ENCODE results near the gene RASGRP1. TPM values are rescaled to one million over a fixed set of nuclear protein-coding genes. Genes with fewer than 3 reads are reported as not detected.

RASGRP1 gene
- total and polyA plus RNA-seq, 5 experiments from 2014 or later = 52.3 to 90.5 (median 83.7) TPM

DNA sequence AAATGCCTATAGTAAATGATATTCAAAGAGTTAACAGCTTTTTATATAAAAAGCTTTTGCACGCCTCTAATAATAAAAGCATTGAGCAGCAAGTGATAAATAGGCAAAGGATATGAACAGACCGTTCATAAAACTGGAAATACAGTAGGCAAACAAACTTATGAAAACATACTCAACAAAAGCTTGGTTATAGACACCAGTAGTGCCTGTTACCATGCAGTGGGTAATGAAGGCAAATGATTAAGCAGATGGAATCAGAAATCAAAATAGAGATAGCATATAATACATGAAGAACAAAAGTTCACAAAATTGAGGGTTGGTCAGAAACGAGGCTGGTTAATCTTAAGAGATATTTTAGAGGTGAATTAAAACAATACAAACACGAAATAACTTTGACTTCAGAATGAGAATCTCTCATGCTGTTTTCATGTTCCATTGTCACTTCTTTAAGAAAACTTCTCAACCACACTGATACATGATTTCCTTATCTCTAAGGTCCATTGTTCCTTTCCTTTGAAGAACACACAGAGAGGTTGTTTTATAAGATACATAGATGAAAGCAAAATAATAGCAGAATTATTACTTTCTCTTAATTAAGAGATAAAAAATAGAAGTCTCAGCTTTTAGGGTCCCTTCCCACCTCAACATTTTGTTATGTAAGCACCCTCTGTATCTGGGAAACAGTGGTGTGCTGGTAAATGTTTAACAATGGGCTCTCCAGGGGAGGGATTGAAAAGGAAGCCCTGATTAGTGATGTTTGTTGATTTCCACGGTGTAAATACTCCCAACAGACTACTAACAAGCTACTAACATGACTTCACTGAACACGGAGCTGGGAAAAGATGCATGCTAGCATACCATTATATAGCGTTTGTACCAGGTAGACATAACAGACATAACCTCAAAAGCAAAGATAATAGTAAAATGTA is 12.6 kb downstream of the RASGRP1 start:
- Mint-ChIP-seq H3K27me3 (no peaks in the 10 kb centered on the region), H3K4me3 (peak overlapping the region in 9 of 10 donors; percentile 50 to 95 (median 68)), H3K9me3 (no peaks in the 10 kb centered on the region), H3K27ac (peak overlapping the region; percentile 48 to 98 (median 87)), H3K4me1 (peaks cover 56 to 93% (median 91%) of the 10 kb centered on the region in 4 donors), H3K36me3 (peaks cover 0 to 82% (median 15%) of the 10 kb centered on the region in 3 donors)
- ATAC-seq = no peak
- POLR2A ChIA-PET = interaction anchor here (1.1 to 2.6 kb wide), 7 partner anchors 8 to 139 kb away, joined by 3 to 12 read pairs (median 4); partner anchors contain the start of gene RASGRP1
- no peak for DNase-seq

DNA sequence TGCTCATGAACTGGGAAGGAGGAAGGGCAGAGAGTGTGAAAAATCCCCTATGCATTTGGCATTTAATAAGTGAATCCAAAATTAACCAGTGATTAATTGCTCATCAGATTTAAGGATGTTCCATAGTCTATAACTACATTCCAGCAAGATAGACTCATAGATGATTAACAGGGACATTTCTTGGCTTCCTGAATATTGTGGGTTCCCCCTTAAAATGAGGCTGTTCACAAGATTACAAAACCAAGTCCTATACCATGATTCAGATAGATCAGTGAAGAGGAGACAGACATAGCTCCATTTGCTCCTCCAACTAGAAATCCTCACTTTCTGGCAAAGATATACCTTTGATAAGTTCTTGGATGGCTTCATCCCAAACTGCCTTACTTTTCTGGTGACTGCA is 15.4 kb downstream of the RASGRP1 start:
- no peaks in the 10 kb centered on the region for H3K27me3 Mint-ChIP-seq
- H3K36me3 Mint-ChIP-seq = peaks cover 0 to 79% (median 20%) of the 10 kb centered on the region in 3 donors
- POLR2A ChIA-PET = interaction anchor here (1.2 to 1.7 kb wide), 2 partner anchors 14 to 15 kb away, joined by 3 to 4 read pairs; no protein-coding TSS in a partner anchor
- H3K27ac Mint-ChIP-seq = peak overlapping the region in 9 of 10 donors; percentile 60 to 87 (median 81)
- H3K4me1 Mint-ChIP-seq = peaks cover 53 to 93% (median 88%) of the 10 kb centered on the region in 4 donors
- no peak for ATAC-seq
- no peaks in the 10 kb centered on the region for H3K9me3 Mint-ChIP-seq
- H3K4me3 Mint-ChIP-seq = peak overlapping the region in 3 of 10 donors; percentile 4 to 66 (median 44)
- no peak for DNase-seq

DNA sequence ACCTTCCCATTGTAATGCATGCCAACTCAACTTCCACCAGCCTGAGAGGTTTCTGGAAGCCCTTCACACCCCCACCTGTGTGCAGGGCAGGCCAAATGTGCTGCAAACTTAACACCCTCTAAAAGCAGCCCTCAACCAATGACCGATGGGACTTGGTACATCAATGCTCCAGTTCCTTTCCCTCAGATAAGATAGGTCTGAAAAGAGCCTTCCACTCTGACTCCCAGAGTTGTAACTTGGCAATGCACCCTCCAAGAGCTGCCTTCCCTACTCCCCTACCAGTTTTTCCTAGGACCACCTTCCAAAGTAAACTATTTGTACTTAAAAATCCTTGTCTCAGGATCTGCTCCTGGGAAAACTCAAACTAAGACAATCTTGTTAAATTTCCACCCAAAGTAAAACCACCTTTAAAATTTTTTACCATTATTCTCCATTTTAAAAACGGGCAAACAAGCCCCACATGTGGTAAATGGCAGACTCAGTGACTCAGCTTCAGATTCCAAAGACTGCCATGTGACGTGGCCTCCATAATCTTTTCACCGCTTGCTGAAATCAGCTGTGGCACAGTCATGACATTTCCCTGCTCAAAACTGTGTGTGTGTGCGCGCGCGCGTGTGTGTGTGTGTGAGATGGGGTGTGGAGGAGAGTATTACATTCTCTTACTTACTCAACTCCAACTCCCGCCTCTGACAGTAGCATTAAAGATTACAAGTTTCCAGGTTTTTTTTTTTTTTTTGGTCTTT is 17.2 kb downstream of the RASGRP1 start:
- Mint-ChIP-seq H3K4me3 (peak overlapping the region in 9 of 10 donors; percentile 6 to 52 (median 37)), H3K4me1 (peaks cover 48 to 90% (median 86%) of the 10 kb centered on the region in 4 donors), H3K36me3 (peaks cover 0 to 79% (median 21%) of the 10 kb centered on the region in 3 donors), H3K27ac (peak overlapping the region; percentile 59 to 91 (median 80)), H3K9me3 (no peaks in the 10 kb centered on the region), H3K27me3 (no peaks in the 10 kb centered on the region)
- no peak for DNase-seq
- POLR2A ChIA-PET = interaction anchor here (0.9 kb wide), 1 partner anchor 11 kb away, joined by 3 read pairs; no protein-coding TSS in a partner anchor
- ATAC-seq = no peak

DNA sequence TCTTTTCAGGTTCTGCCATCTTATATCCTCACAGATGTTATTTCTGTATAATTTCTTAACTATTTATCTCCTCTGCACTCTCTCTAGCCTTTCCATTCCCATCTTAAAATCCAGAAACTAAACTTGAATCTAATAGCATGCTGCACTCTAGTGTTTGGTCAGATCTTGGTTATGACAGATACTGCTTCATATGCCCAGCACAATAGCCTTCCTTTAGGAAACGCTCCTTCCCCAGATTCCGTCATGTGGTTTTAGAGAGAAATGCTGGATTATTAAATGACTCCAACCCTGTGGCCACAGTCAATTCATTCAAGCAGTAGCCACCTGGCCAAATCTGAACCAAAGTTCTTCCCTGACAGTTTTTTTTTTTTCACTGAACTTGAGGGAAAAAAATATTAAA is 19.4 kb downstream of the RASGRP1 start:
- peak overlapping the region in 5 of 10 donors; percentile 5 to 59 (median 29) for H3K4me3 Mint-ChIP-seq
- no peaks in the 10 kb centered on the region for H3K9me3 Mint-ChIP-seq
- POLR2A ChIA-PET = interaction anchor here (0.8 kb wide), 1 partner anchor 145 kb away, joined by 3 read pairs; no protein-coding TSS in a partner anchor
- H3K4me1 Mint-ChIP-seq = peaks cover 60 to 95% (median 92%) of the 10 kb centered on the region in 4 donors
- peak overlapping the region; percentile 2 to 84 (median 61) for H3K27ac Mint-ChIP-seq
- no peak for ATAC-seq
- H3K36me3 Mint-ChIP-seq = peaks cover 0 to 81% (median 24%) of the 10 kb centered on the region in 3 donors
- H3K27me3 Mint-ChIP-seq = no peaks in the 10 kb centered on the region
- no peak for DNase-seq

DNA sequence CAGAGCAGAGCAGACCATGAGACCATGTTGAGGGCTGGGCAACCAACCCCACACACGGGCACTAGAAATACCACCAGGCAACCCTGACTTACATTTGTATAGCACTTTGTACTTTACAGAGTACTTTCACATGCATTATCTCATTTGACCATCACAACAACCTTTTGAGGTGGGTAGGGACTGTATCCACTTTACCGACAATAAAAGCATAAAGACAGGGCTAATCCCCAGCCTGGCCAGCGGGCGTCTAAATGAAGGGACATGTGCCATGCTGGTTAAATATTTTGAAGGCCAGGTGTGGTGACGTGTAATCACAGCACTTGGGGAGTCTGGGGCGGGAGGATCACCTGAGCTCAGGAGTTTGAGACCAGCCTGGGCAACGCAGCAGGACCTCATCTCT is 23.6 kb downstream of the RASGRP1 start:
- no peak for ATAC-seq
- Mint-ChIP-seq H3K4me1 (peaks cover 59 to 96% (median 94%) of the 10 kb centered on the region in 4 donors), H3K9me3 (no peaks in the 10 kb centered on the region), H3K4me3 (peak overlapping the region; percentile 1 to 65 (median 34)), H3K27me3 (no peaks in the 10 kb centered on the region), H3K36me3 (peaks cover 0 to 52% (median 15%) of the 10 kb centered on the region in 3 donors), H3K27ac (peak overlapping the region; percentile 69 to 91 (median 87))
- POLR2A ChIA-PET = interaction anchor here (2.0 kb wide), 1 partner anchor 12 kb away, joined by 9 read pairs; no protein-coding TSS in a partner anchor
- DNase-seq = no peak

DNA sequence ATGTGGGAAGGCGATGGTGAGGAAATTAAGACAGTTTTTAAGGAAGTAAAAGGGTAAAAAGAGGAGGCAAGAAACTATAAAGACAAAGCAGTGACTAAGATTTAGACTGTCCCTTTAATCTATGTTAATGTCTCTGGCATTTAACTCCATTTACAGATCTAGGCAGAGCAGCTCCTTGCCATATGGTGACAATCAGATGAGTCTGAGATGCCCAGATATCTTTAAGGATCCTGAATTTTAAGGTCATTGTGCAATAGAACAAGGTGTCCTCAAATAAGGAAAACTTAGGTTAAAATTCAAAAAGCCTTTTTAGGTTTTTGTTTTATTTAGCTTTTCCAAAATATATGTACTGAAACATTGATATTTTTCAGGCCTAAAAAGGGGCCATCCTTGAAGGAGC is 24.1 kb downstream of the RASGRP1 start:
- H3K9me3 Mint-ChIP-seq = no peaks in the 10 kb centered on the region
- H3K27ac Mint-ChIP-seq = peak overlapping the region; percentile 22 to 93 (median 70)
- peak overlapping the region in 6 of 10 donors; percentile 2 to 51 (median 23) for H3K4me3 Mint-ChIP-seq
- POLR2A ChIA-PET = no interaction called here
- no peaks in the 10 kb centered on the region for H3K27me3 Mint-ChIP-seq
- ATAC-seq (no peak), DNase-seq (no peak)
- H3K36me3 Mint-ChIP-seq = peaks cover 0 to 55% (median 15%) of the 10 kb centered on the region in 3 donors
- peaks cover 62 to 96% (median 95%) of the 10 kb centered on the region in 4 donors for H3K4me1 Mint-ChIP-seq

DNA sequence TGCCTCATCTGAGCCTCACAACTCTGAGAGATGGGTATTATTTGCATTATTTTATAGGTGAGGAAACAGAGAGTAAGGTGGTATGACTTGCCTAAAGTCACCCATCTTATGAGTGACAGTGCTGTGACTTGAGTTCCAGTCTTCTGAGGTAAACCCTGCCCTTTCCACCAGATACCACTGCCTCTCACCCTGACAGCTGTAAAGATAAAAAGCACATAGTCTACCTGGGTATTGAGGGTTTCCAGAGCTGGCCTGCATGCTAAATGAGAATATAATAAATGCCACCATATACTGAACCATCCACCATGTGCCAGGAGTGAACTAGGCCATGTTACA is 25.6 kb downstream of the RASGRP1 start:
- peaks cover 65 to 96% (median 95%) of the 10 kb centered on the region in 4 donors for H3K4me1 Mint-ChIP-seq
- peak overlapping the region; percentile 58 to 82 (median 73) for H3K4me3 Mint-ChIP-seq
- H3K27ac Mint-ChIP-seq = peak overlapping the region; percentile 69 to 97 (median 92)
- no peaks in the 10 kb centered on the region for H3K9me3 Mint-ChIP-seq
- no peak for DNase-seq
- peak in 1 of 2 donors; percentile 39 for ATAC-seq
- no peaks in the 10 kb centered on the region for H3K27me3 Mint-ChIP-seq
- POLR2A ChIA-PET = interaction anchor here (1.3 kb wide), 1 partner anchor 21 kb away, joined by 4 read pairs; no protein-coding TSS in a partner anchor
- H3K36me3 Mint-ChIP-seq = peaks cover 0 to 56% (median 8%) of the 10 kb centered on the region in 3 donors

DNA sequence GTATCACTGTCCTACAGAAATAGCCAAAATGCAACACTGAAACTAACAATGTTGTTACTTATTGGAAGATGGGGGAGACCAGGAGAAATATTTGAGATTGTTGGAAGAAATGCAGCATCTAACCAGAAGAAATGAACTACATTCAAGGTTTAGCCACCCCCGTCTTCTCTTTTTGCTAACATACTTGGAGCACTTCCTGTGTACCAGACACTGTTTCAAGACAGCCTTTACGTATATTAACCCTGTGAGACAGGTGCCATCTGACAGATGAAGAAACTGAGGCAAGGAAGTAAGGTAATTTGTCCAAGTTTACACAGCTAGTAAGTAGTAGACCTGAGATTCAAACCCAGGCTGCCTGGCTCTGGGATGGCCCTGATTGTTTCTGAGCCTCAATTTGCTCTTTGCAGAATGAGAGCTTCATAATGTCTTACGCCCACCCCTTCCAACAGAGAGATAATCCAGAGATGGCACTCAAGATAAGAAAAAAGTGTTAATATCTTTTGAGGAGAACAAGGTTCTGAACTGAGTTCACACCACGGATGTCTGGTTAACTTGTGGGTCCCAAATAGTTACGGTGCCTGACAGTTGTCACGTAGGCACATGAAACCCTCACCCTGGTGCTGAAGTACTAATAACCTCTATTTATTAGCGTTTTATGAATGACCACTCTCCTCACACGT is 26.1 kb downstream of the RASGRP1 start:
- POLR2A ChIA-PET = interaction anchor here (1.3 kb wide), 2 partner anchors 16 to 22 kb away, joined by 3 to 4 read pairs; no protein-coding TSS in a partner anchor
- peak overlapping the region; percentile 69 to 97 (median 92) for H3K27ac Mint-ChIP-seq
- H3K36me3 Mint-ChIP-seq = peaks cover 0 to 57% (median 6%) of the 10 kb centered on the region in 3 donors
- peak overlapping the region; percentile 58 to 82 (median 73) for H3K4me3 Mint-ChIP-seq
- ATAC-seq (peak; percentile 56 to 77), DNase-seq (peak in 2 of 10 donors; percentile 20 to 36)
- no peaks in the 10 kb centered on the region for H3K9me3 Mint-ChIP-seq
- no peaks in the 10 kb centered on the region for H3K27me3 Mint-ChIP-seq
- peaks cover 65 to 96% (median 95%) of the 10 kb centered on the region in 4 donors for H3K4me1 Mint-ChIP-seq

DNA sequence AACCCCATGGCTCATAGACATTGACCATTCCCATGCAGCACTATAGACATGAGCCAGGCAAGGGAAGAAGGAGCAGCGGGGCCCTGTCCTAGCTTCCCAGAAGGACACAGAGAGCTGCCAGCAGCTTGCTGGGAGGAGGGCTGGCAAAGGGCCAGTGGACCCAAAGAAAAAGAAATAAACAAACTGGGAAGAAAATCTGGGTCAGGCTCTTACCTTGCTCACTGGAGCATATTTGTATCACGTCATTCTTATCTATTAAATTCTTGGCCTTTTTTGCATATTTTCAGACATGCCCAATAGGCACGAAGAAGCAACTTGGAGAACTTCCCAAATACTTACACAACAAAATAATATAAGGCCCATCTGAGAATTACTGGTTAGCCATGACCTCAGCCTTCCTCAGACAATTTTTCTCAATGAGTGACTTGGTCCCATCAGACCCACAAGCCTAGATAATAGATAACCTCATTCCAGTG is 28.4 kb downstream of the RASGRP1 start:
- H3K9me3 Mint-ChIP-seq = no peaks in the 10 kb centered on the region
- DNase-seq (no peak), ATAC-seq (no peak)
- POLR2A ChIA-PET = interaction anchor here (0.6 to 1.4 kb wide), 2 partner anchors 17 to 164 kb away, joined by 3 read pairs; no protein-coding TSS in a partner anchor
- peaks cover 0 to 63% (median 10%) of the 10 kb centered on the region in 3 donors for H3K36me3 Mint-ChIP-seq
- peaks cover 68 to 98% (median 97%) of the 10 kb centered on the region in 4 donors for H3K4me1 Mint-ChIP-seq
- H3K27ac Mint-ChIP-seq = peak overlapping the region; percentile 50 to 91 (median 85)
- no peaks in the 10 kb centered on the region for H3K27me3 Mint-ChIP-seq
- H3K4me3 Mint-ChIP-seq = peak overlapping the region in 7 of 10 donors; percentile 26 to 59 (median 43)

DNA sequence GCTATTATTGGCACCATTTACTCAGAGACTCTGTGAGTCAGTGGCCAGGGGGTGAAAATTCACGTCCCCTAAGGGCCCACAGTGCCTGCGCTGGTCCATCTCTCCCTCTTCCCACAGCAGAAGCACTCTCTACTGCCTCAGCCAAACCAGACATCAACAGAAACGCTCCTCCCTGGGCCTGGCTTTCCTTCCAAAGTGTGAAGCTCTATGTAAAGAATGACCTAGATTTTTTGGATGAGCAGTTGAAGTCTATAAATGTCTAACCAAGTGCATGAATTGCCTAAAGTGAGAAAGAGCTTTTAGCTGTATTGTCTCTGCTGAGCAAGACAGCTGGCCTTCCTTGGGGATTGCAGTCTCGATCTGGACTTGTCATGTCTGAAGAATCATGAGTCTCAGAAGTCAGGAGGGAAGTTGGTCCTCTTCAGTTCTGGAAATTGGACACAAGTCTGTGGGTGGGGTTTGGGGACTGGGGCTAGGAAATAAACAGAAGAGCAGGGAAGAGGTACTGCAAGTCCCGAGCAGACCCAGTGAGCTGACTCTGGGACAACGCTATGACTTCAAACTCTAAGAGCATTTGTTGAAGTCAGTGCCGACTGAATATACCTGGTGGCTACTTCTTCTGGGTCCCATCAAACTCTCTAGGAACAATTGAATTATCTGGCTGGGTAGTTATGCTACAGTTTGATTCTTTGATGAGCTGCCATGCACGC is 29.0 kb downstream of the RASGRP1 start:
- H3K36me3 Mint-ChIP-seq = peaks cover 0 to 65% (median 11%) of the 10 kb centered on the region in 3 donors
- H3K4me3 Mint-ChIP-seq = peak overlapping the region in 9 of 10 donors; percentile 28 to 59 (median 51)
- no peaks in the 10 kb centered on the region for H3K27me3 Mint-ChIP-seq
- DNase-seq (no peak), ATAC-seq (no peak)
- peaks cover 66 to 98% (median 97%) of the 10 kb centered on the region in 4 donors for H3K4me1 Mint-ChIP-seq
- POLR2A ChIA-PET = interaction anchor here (0.8 to 1.4 kb wide), 5 partner anchors 10 to 152 kb away, joined by 3 read pairs; no protein-coding TSS in a partner anchor
- H3K9me3 Mint-ChIP-seq = no peaks in the 10 kb centered on the region
- peak overlapping the region; percentile 72 to 91 (median 86) for H3K27ac Mint-ChIP-seq

DNA sequence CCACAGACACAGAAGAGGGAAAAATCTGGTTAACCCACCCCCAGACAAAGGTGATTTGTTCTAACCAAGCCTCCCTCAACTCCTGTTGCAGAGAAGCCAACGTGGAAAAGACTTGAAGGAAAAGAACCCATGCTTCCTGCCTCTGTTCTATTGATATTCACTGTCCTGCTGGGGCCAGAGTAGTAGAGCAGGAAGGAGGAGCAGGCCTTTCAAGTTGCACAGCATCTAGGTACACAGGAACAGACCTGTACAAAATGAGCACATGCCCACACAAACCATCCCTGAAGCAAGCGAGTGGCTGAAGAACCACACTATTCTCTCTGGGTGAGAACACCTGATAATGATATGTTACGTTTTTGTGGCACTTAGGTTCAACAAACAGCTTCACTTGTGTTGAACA is 29.9 kb downstream of the RASGRP1 start:
- Mint-ChIP-seq H3K36me3 (peaks cover 0 to 68% (median 17%) of the 10 kb centered on the region in 3 donors), H3K4me1 (peaks cover 64 to 99% (median 98%) of the 10 kb centered on the region in 4 donors), H3K4me3 (peak overlapping the region in 8 of 10 donors; percentile 28 to 62 (median 52)), H3K27me3 (no peaks in the 10 kb centered on the region), H3K9me3 (no peaks in the 10 kb centered on the region), H3K27ac (peak overlapping the region; percentile 63 to 91 (median 86))
- DNase-seq (no peak), ATAC-seq (no peak)
- POLR2A ChIA-PET = interaction anchor here (0.9 to 1.5 kb wide), 6 partner anchors 13 to 118 kb away, joined by 3 to 4 read pairs (median 4); no protein-coding TSS in a partner anchor
